OCI-LY7 (cell line): ENCODE results near the gene TSHZ2. TPM values are rescaled to one million over a fixed set of nuclear protein-coding genes. Genes with fewer than 3 reads are reported as not detected.

Source experiments
- BruUV-seq: library from RNA; stranded (reverse); fragments of 400-500 nt; replicated peaks from 2 replicates; lab custom pipeline; 2021; lab: Mats Ljungman, UMichigan
- CTCF ChIA-PET: fragments of 300-600 bp; sonication (Branson Sonifier 250); formaldehyde crosslinking; loops from one replicate; lab custom pipeline; 2022; ENCODE audit warnings: antibody characterized with exemption; ENCODE audit not compliant: unreplicated experiment; lab: Charles Lee
- POLR2A ChIA-PET: fragments of 300-600 bp; sonication (Branson Sonifier 250); formaldehyde crosslinking; loops from one replicate; lab custom pipeline; 2022; ENCODE audit warnings: antibody characterized with exemption; lab: Charles Lee
- DNase-seq: peaks from one replicate; pipeline ENCODE4 v3.0.0-alpha.2; 2015; ENCODE audit warnings: low spot score
- H2AFZ ChIP-seq: fragments of 200-600 bp; sonication (generic), shearing (Covaris generic); 2 replicates; pipeline ENCODE4 v1.6.1; 2014; ENCODE audit warnings: mild to moderate bottlenecking, antibody characterized with exemption, low read length, moderate library complexity
- H3K27ac ChIP-seq: fragments of 200-600 bp; sonication (generic); 2 replicates; pipeline ENCODE4 v1.5.1; 2014; ENCODE audit warnings: mixed run types, low read depth, mild to moderate bottlenecking, moderate library complexity, low read length, inconsistent platforms; ENCODE audit not compliant: poor library complexity, severe bottlenecking
- H3K36me3 ChIP-seq: fragments of 200-600 bp; sonication (generic); 2 replicates; pipeline ENCODE4 v1.6.1; 2014; ENCODE audit warnings: mild to moderate bottlenecking, antibody characterized with exemption, low read length, moderate library complexity, mixed read lengths; ENCODE audit not compliant: insufficient read depth
- H3K4me1 ChIP-seq: fragments of 200-600 bp; sonication (generic); 2 replicates; pipeline ENCODE4 v1.5.1; 2014; ENCODE audit warnings: mild to moderate bottlenecking, low read length; ENCODE audit not compliant: insufficient read depth, poor library complexity, severe bottlenecking
- H3K4me2 ChIP-seq: fragments of 200-600 bp; sonication (generic); 2 replicates; pipeline ENCODE4 v1.6.1; 2014; ENCODE audit warnings: mild to moderate bottlenecking, low read length
- H3K4me3 ChIP-seq: fragments of 200-600 bp; sonication (generic); 2 replicates; pipeline ENCODE4 v1.5.1; 2014; ENCODE audit warnings: mild to moderate bottlenecking, low read depth, low read length; ENCODE audit not compliant: poor library complexity, severe bottlenecking
- H3K79me2 ChIP-seq: fragments of 200-600 bp; sonication (generic); 2 replicates; pipeline ENCODE4 v1.6.1; 2016; ENCODE audit warnings: low read depth, mild to moderate bottlenecking, low read length, moderate library complexity, mixed read lengths; ENCODE audit not compliant: insufficient read depth
- H3K9me2 ChIP-seq: fragments of 200-600 bp; sonication (generic); 2 replicates; pipeline ENCODE4 v1.6.1; 2016; ENCODE audit warnings: mild to moderate bottlenecking, low read length, mixed read lengths; ENCODE audit not compliant: insufficient read depth
- H3K9me3 ChIP-seq: fragments of 200-600 bp; sonication (generic); 2 replicates; pipeline ENCODE4 v1.6.1; 2014; ENCODE audit warnings: mild to moderate bottlenecking, mixed run types, low read length, mixed read lengths
- H4K20me1 ChIP-seq: fragments of 200-600 bp; sonication (generic); 2 replicates; pipeline ENCODE4 v1.6.1; 2014; ENCODE audit warnings: mild to moderate bottlenecking, antibody characterized with exemption, low read length, moderate library complexity, mixed read lengths; ENCODE audit not compliant: insufficient read depth
- EZH2phosphoT487 ChIP-seq: fragments of 200-600 bp; sonication (generic); IDR thresholded peaks from 2 replicates; pipeline ENCODE4 v1.6.1; 2018; ENCODE audit warnings: low read depth, borderline replicate concordance, mild to moderate bottlenecking, mixed run types, antibody characterized with exemption, low read length, moderate library complexity, mixed read lengths
- intact Hi-C: fragments of 100-400 bp; cut with micrococcal nuclease; formaldehyde crosslinking; loops from one replicate; pipeline ENCODE4 v1.10.0; 2022; ENCODE audit not compliant: unreplicated experiment
- total RNA-seq, 2 experiments: library from RNA; depleted of rRNA in 1 of 2; stranded (reverse); fragments of >200 nt in 1 of 2; shearing (Covaris generic) in 1 of 2; gene quantifications; 2 replicates each; pipeline ENCODE4 v1.2.3, GENCODE V29; 2014 to 2022
- TF ChIP-seq, protein P1 (sequence below): fragments of 200-600 bp; sonication (generic); conservative IDR thresholded peaks from 2 replicates; pipeline ENCODE4 v1.5.1; 2014; ENCODE audit warnings: mild to moderate bottlenecking, antibody characterized with exemption, low read length, moderate library complexity, mixed read lengths

TSHZ2 gene
- total RNA-seq, 2 experiments from 2014 or later, result not detected

GRCh38 chr20:53387983-53388675, 416.0 kb downstream of the TSHZ2 start:
- H2AFZ ChIP-seq, result no peak overlapping the region
- CTCF ChIA-PET, result no interaction called here
- TF ChIP-seq, protein P1, sequence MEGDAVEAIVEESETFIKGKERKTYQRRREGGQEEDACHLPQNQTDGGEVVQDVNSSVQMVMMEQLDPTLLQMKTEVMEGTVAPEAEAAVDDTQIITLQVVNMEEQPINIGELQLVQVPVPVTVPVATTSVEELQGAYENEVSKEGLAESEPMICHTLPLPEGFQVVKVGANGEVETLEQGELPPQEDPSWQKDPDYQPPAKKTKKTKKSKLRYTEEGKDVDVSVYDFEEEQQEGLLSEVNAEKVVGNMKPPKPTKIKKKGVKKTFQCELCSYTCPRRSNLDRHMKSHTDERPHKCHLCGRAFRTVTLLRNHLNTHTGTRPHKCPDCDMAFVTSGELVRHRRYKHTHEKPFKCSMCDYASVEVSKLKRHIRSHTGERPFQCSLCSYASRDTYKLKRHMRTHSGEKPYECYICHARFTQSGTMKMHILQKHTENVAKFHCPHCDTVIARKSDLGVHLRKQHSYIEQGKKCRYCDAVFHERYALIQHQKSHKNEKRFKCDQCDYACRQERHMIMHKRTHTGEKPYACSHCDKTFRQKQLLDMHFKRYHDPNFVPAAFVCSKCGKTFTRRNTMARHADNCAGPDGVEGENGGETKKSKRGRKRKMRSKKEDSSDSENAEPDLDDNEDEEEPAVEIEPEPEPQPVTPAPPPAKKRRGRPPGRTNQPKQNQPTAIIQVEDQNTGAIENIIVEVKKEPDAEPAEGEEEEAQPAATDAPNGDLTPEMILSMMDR, result no peak
- no peak for TF ChIP-seq EZH2phosphoT487
- H3K79me2 ChIP-seq, result no peaks in the 10 kb centered on the region
- DNase-seq, result no peak
- H3K27ac ChIP-seq, result no peak overlapping the region
- H3K4me2 ChIP-seq, result no peak overlapping the region
- H3K9me3 ChIP-seq, result no peaks in the 10 kb centered on the region
- H3K9me2 ChIP-seq, result no peaks in the 10 kb centered on the region
- intact Hi-C loops, result no loop called here
- BruUV-seq, result no TSS peak
- no peaks in the 10 kb centered on the region for H3K36me3 ChIP-seq
- no peak overlapping the region for H3K4me3 ChIP-seq
- H4K20me1 ChIP-seq, result no peaks in the 10 kb centered on the region
- POLR2A ChIA-PET, result interaction anchor here (0.7 kb wide), 1 partner anchor 600 kb away, joined by 3 read pairs; no protein-coding TSS in a partner anchor
- no peaks in the 10 kb centered on the region for H3K4me1 ChIP-seq

DNA sequence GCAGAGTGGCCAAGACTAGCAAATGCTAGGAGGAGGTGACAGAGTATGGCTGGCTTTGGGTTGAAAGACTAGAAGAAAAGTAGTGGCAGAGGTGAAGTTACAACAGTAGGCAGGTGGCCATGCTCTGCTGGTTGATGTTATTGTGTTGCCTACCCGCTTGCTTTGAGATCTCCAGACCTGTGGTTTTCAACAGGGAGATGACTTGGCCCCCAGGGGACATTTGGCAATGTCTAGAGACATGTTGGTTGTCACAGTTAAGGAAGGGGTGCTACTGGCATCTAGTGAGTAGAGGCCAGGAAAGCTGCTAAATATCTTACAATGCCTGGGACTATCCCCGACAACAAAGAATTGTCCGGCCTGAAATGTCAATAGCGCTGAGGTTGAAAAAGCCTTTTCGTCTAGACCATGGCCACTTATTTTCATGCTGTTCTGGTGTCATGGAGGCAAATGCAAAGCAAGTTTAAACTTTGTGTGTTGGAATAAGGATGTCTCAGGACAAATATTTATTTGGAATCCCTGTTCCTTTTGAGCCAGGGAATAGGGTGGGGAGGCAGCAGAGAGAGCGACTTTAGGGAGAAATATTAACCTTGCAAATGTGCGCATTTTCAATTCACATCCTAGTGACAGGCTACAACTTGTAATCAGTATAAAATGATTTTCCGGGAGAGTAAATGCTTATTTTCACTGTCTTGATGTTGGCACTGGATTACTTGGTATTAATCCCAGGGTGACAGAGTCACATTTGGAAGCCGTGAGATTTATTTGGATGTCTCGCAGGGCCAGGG, 417.6 kb downstream of the TSHZ2 start:
- no peaks in the 10 kb centered on the region for H3K36me3 ChIP-seq
- no peaks in the 10 kb centered on the region for H3K79me2 ChIP-seq
- no peak overlapping the region for H3K27ac ChIP-seq
- no peaks in the 10 kb centered on the region for H4K20me1 ChIP-seq
- no peaks in the 10 kb centered on the region for H3K4me1 ChIP-seq
- ChIA-PET CTCF (no interaction called here), POLR2A (no interaction called here)
- H3K4me2 ChIP-seq, result no peak overlapping the region
- intact Hi-C loops, result no loop called here
- no peaks in the 10 kb centered on the region for H3K9me3 ChIP-seq
- TF ChIP-seq, protein P1, result no peak
- TF ChIP-seq EZH2phosphoT487, result no peak
- no peak for DNase-seq
- no peak overlapping the region for H2AFZ ChIP-seq
- no TSS peak for BruUV-seq
- no peaks in the 10 kb centered on the region for H3K9me2 ChIP-seq
- H3K4me3 ChIP-seq, result no peak overlapping the region
